ENCODE data around the gene NISCH.

Gene NISCH

GRCh38 chr3:52438579-52439425, 16.6 kb upstream of the NISCH start:
- TF ChIP-seq CTCF (IDR thresholded peaks at IDR 0.05; ENCODE audit: borderline replicate concordance, control extremely low read depth, extremely low read depth, insufficient read depth, missing control alignments), result no peak
- in situ Hi-C loops (cut with MboI; ENCODE audit: low sequenced_read_pairs, unreplicated experiment), result no loop called here
- no peak for DNase-seq (ENCODE audit: low spot score)

DNA sequence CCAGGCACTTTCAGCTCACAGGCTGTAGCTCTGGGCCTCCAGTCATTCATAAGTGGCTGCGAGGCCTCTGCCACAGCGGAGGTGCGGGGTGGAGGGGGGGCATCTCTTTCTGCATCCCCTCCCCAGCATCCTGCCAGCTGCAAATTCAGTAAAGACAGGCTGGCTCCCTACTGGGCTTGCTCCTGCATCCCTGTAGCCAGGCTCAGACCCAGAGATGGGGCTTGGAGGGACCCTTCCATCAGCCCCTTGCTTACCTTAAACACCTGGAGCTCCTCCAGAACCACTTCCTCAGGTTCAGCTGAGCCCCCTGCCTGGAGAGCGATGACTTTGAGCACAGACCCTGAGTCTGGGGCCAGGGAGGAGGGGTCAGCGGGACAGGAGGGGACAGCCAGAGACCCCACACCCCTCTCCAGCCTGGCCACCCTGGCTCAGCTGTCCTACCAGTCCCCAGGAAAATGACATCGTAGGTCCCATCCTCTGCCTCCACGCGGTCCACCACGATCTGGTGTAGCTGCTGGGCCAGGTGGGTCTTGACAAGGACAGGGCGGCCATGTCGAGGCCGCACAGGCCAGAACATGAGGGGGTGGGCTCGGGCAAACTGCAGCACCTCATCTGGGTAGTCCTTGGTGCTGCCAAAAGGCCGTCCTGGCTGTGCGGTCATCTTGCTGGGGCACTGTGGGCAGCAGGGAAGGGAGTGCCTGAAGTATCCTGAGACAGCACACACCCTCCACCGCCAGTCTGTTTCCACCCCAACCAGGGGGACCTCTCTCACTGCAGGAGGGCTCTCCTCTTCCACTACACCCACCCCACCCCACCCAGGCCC, 15.8 kb upstream of the NISCH start:
- no peak for DNase-seq (ENCODE audit: low spot score)
- in situ Hi-C loops (cut with MboI; ENCODE audit: low sequenced_read_pairs, unreplicated experiment), result no loop called here
- TF ChIP-seq CTCF (IDR thresholded peaks at IDR 0.05; ENCODE audit: borderline replicate concordance, control extremely low read depth, extremely low read depth, insufficient read depth, missing control alignments), result no peak

GRCh38 chr3:52440249-52440551, 15.2 kb upstream of the NISCH start:
- in situ Hi-C loops (cut with MboI; ENCODE audit: low sequenced_read_pairs, unreplicated experiment), result no loop called here
- no peak for DNase-seq (ENCODE audit: low spot score)

GRCh38 chr3:52440671-52441070, 14.7 kb upstream of the NISCH start:
- in situ Hi-C loops (cut with MboI; ENCODE audit: low sequenced_read_pairs, unreplicated experiment), result no loop called here

More at GRCh38 chr3:52440249-52440551, 15.2 kb upstream of the NISCH start:
- TF ChIP-seq CTCF (IDR thresholded peaks at IDR 0.05; ENCODE audit: borderline replicate concordance, control extremely low read depth, extremely low read depth, insufficient read depth, missing control alignments), result no peak

GRCh38 chr3:52441091-52441771, 14.2 kb upstream of the NISCH start:
- in situ Hi-C loops (cut with MboI; ENCODE audit: low sequenced_read_pairs, unreplicated experiment), result no loop called here
- no peak for TF ChIP-seq CTCF (IDR thresholded peaks at IDR 0.05; ENCODE audit: borderline replicate concordance, control extremely low read depth, extremely low read depth, insufficient read depth, missing control alignments)

More at GRCh38 chr3:52440671-52441070, 14.7 kb upstream of the NISCH start:
- DNase-seq (ENCODE audit: low spot score), result no peak
- no peak for TF ChIP-seq CTCF (IDR thresholded peaks at IDR 0.05; ENCODE audit: borderline replicate concordance, control extremely low read depth, extremely low read depth, insufficient read depth, missing control alignments)

DNA sequence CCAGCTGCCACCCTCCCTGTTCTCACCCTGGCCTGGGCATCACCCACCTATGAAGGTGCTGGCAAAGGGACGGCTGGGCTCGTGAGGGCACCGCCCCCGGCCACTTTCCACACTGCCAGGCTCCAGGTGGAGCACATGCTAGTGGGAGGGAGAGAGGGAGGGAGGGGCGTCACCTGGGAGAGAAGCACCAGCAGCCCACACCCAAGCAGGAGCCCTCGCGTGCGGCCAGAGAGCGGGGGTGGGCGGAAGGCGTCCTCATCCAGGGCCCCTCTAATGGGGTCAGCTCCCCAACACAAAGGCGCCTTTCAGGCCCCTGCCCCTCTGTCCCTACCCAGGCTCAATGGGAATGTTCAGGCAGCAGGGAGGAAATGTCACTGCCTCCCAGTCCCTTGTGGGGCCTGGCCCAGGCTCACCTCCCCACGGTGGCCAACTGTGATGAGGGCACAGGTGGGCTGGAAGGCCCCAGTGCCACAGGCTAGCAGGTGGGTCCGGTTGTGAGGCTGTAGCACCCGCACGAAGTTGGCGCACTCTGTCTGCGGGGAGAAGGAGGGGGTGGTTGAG, 13.6 kb upstream of the NISCH start:
- in situ Hi-C loops (cut with MboI; ENCODE audit: low sequenced_read_pairs, unreplicated experiment), result no loop called here
- no peak for TF ChIP-seq CTCF (IDR thresholded peaks at IDR 0.05; ENCODE audit: borderline replicate concordance, control extremely low read depth, extremely low read depth, insufficient read depth, missing control alignments)
- no peak for DNase-seq (ENCODE audit: low spot score)

More at GRCh38 chr3:52441091-52441771, 14.2 kb upstream of the NISCH start:
- DNase-seq (ENCODE audit: low spot score), result no peak
